T-cell (primary cell): ENCODE results near the gene VWA3A. TPM values are rescaled to one million over a fixed set of nuclear protein-coding genes. Genes with fewer than 3 reads are reported as not detected.
"Not testable (repeated sequence)": the region's sequence is repeated elsewhere in the genome, so short reads cannot be mapped to it uniquely, and the experiment has no call there.

ENCODE experiments used
- ATAC-seq, 4 experiments: fragments of 200-7000 bp in 3 of 4; fragments of 150-1000 bp in 1 of 4; cut with Tn5 transposase; replicated peaks in 1 of 4; 1 replicate in 3 of 4; 2 replicates in 1 of 4; pipeline ENCODE4 v1.10.0; 2021; ENCODE audit warnings: moderate library complexity in 3 of 4, mild to moderate bottlenecking in 2 of 4, moderate number of reproducible peaks in 1 of 4
- CTCF ChIA-PET, 2 donors: fragments of 300-600 bp; sonication (Branson Sonifier 250); formaldehyde crosslinking; loops; one replicate each; lab custom pipeline; 2022; ENCODE audit warnings: antibody characterized with exemption in 2 of 2; lab: Charles Lee
- POLR2A ChIA-PET, 2 donors: fragments of 300-600 bp; sonication (Branson Sonifier 250); formaldehyde crosslinking; loops; one replicate each; lab custom pipeline; 2022; ENCODE audit warnings: antibody characterized with exemption in 2 of 2; lab: Charles Lee
- DNase-seq, 35 experiments: peaks; one replicate each; pipeline versions ENCODE4 v3.0.0 to v3.0.0-alpha.2; 2013 to 2023
- H3K27ac ChIP-seq: one replicate; pipeline ENCODE4 v1.5.1; 2013; ENCODE audit warnings: low read length
- H3K27me3 ChIP-seq, 2 experiments: replicated peaks in 1 of 2; 1 replicate in 1 of 2; 2 replicates in 1 of 2; pipeline versions ENCODE4 v1.6.1 to v1.7.0; 2013; ENCODE audit warnings: low read length in 1 of 2, mixed read lengths in 1 of 2; ENCODE audit not compliant: control insufficient read depth in 2 of 2, insufficient read depth in 2 of 2; ENCODE audit errors: extremely low read depth in 1 of 2
- H3K36me3 ChIP-seq, 2 donors: 1 replicate in 1 of 2; 2 replicates in 1 of 2; pipeline versions ENCODE4 v1.6.1 to v1.7.0; 2013; ENCODE audit warnings: low read length in 1 of 2; ENCODE audit not compliant: control insufficient read depth in 2 of 2, insufficient read depth in 1 of 2; ENCODE audit errors: extremely low read depth in 1 of 2
- H3K4me1 ChIP-seq, 2 experiments: 1 replicate in 1 of 2; 2 replicates in 1 of 2; pipeline versions ENCODE4 v1.6.1 to v1.7.0; 2013; ENCODE audit warnings: low read length in 2 of 2, mixed read lengths in 1 of 2; ENCODE audit not compliant: insufficient read depth in 2 of 2, control insufficient read depth in 1 of 2; ENCODE audit errors: extremely low read depth in 1 of 2
- H3K4me3 ChIP-seq, 2 donors: 1 replicate in 1 of 2; 2 replicates in 1 of 2; pipeline versions ENCODE4 v1.5.1 to v1.7.0; 2013; ENCODE audit warnings: mild to moderate bottlenecking in 2 of 2, low read length in 1 of 2, moderate library complexity in 1 of 2; ENCODE audit not compliant: control insufficient read depth in 1 of 2; ENCODE audit errors: extremely low read depth in 1 of 2
- H3K9me3 ChIP-seq: 2 replicates; pipeline ENCODE4 v1.7.0; 2013
- H3K27ac Mint-ChIP-seq, 2 donors: one replicate each; pipeline ENCODE4 v1.8.0; 2020 to 2021; ENCODE audit warnings: mild to moderate bottlenecking in 2 of 2, mixed read lengths in 2 of 2
- H3K27me3 Mint-ChIP-seq, 2 donors: one replicate each; pipeline ENCODE4 v1.8.0; 2021 to 2022; ENCODE audit warnings: mixed read lengths in 2 of 2
- H3K36me3 Mint-ChIP-seq: one replicate; pipeline ENCODE4 v1.8.0; 2021; ENCODE audit warnings: mixed read lengths
- H3K4me1 Mint-ChIP-seq, 3 donors: one replicate each; pipeline ENCODE4 v1.8.0; 2020 to 2022; ENCODE audit warnings: mixed read lengths in 3 of 3, mild to moderate bottlenecking in 1 of 3
- H3K4me3 Mint-ChIP-seq, 3 donors: one replicate each; pipeline ENCODE4 v1.8.0; 2020 to 2022; ENCODE audit warnings: mild to moderate bottlenecking in 3 of 3, mixed read lengths in 3 of 3, moderate library complexity in 3 of 3
- H3K9me3 Mint-ChIP-seq, 3 donors: one replicate each; pipeline ENCODE4 v1.8.0; 2020 to 2022; ENCODE audit warnings: mixed read lengths in 3 of 3
- WGBS: methylation state at CpG from one replicate; pipeline ENCODE4 v1.1.5; 2013; ENCODE audit warnings: missing lambda C conversion rate; ENCODE audit not compliant: insufficient coverage; 5-methylcytosine and 5-hydroxymethylcytosine counted together
- total RNA-seq, 35 experiments: library from RNA in 6 of 35; stranded (reverse) in 6 of 35; fragments of 120-200 nt in 1 of 35; gene quantifications; one replicate each; pipeline versions ENCODE4 v1.2.1 to v1.2.4 and lab custom pipeline; 2013 to 2026

Gene VWA3A
- total RNA-seq, 5 donors from 2014 or later (not counting 1 experiment from before 2014, with no cell fraction given) = 0.10 to 0.50 (median 0.32) TPM

DNA sequence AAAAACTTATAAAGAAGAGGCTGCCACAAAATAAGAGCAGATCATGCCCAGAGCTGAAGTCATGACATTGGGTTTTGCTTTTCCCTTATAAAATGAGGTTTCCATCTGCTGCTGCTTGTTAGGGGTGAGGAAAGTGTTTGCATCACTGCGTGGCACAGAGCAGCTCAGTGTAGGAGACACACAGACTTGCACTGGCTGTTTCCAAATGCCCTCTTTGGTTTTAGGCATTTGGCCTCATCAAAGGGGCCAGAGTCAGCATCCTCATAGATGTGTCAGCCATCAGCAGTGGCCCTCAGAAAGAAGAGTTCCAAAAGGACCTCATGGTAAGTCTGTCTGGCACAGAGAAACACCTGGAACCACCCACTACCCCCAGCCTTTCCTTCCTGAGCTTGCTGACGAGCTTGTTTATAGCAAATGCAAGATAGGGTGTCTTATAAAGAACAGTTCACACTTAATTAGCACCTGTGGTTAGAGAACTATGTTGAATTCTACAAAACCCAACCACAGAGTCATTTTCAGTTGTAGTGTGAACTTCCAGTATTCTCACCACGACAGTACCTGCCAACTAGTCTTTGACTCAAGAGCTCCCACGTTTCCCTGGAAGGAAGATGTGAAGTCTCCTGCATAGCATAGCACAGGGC, 17.0 kb downstream of the VWA3A start:
- Mint-ChIP-seq H3K36me3 (no peaks in the 10 kb centered on the region), H3K9me3 (no peaks in the 10 kb centered on the region), H3K4me3 (no peak overlapping the region), H3K27ac (no peak overlapping the region), H3K4me1 (peaks cover 0 to 4% (median 3%) of the 10 kb centered on the region in 3 donors), H3K27me3 (peaks cover 0 to 3% of the 10 kb centered on the region in 2 donors)
- peaks cover 0 to 4% of the 10 kb centered on the region in 2 experiments for H3K4me1 ChIP-seq
- DNase-seq = peak in 1 of 35 experiments; percentile 19
- H3K4me3 ChIP-seq = no peak overlapping the region
- ChIA-PET POLR2A (interaction anchor here in 1 of 2 donors (0.5 kb wide), 1 partner anchor 252 kb away, joined by 3 read pairs; no protein-coding TSS in a partner anchor), CTCF (interaction anchor here in 1 of 2 donors (1.3 kb wide), 1 partner anchor 37 kb away, joined by 3 read pairs; no protein-coding TSS in a partner anchor)
- 33% methylated on average over 1 of the region's 4 CpGs for WGBS
- H3K9me3 ChIP-seq = no peaks in the 10 kb centered on the region
- H3K27me3 ChIP-seq = no peaks in the 10 kb centered on the region
- ATAC-seq = peak in 1 of 4 experiments; percentile 38
- H3K27ac ChIP-seq = no peak overlapping the region
- H3K36me3 ChIP-seq = no peaks in the 10 kb centered on the region

DNA sequence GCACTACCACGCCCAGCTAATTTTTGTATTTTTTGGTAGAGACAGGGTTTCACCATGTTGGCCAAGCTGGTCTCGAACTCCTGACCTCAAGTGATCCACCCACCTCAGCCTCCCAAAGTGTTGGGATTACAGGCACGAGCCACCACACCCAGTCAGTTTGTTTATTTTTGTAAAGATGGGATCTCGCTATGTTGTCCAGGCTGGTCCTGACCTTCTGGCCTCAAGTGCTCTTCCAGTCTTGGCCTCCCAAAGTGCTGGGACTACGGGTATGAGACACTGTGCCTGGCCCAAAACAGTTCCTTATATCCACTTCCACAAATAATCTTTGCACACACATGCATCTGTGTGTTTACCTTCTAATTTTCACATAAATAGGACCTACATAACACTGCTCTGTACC, 19.3 kb downstream of the VWA3A start:
- H3K36me3 Mint-ChIP-seq, H3K27ac ChIP-seq, H3K9me3 ChIP-seq, ATAC-seq, H3K27me3 ChIP-seq, H3K4me3 Mint-ChIP-seq, H3K27ac Mint-ChIP-seq, H3K4me1 Mint-ChIP-seq, H3K27me3 Mint-ChIP-seq, POLR2A ChIA-PET, CTCF ChIA-PET, H3K9me3 Mint-ChIP-seq, H3K4me3 ChIP-seq, H3K4me1 ChIP-seq, H3K36me3 ChIP-seq, DNase-seq: not testable (repeated sequence)
- WGBS = 83% methylated on average over 1 of the region's 5 CpGs

DNA sequence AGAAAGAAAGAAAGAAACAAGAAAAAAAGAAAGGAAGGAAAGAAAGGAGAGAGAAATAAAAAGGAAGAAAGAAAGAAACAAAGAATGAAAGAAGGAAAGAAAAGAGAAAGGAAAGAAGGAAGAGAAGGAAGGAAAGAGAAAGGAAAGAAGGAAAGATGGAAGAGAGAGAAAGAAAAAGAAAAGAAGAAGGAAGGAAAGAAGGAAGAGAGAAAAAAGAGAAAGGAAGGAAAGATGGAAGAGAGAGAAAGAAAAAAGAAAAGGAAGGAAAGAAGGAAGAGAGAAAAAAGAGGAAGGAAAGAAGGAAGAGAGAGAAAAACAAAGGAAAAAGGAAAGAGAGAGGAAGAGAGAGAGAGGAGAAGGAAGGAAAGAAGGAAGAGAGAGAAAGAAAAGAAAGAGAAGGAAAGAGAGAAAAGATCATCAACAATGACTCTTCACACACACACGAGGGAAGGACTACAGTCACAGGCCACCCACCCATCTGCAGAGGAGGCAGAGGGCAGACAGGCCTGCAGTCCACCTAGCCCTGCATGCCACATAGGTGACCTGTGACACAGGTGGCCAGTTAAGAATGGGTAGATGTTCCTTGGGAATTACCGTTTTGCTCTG, 23.9 kb downstream of the VWA3A start:
- H3K9me3 ChIP-seq = no peaks in the 10 kb centered on the region
- no peaks in the 10 kb centered on the region for H3K36me3 Mint-ChIP-seq
- H3K4me1 ChIP-seq = no peaks in the 10 kb centered on the region
- H3K27ac Mint-ChIP-seq = no peak overlapping the region
- H3K27me3 Mint-ChIP-seq = no peaks in the 10 kb centered on the region
- ATAC-seq = no peak
- no peaks in the 10 kb centered on the region for H3K27me3 ChIP-seq
- DNase-seq = no peak
- WGBS = 100% methylated on average over 1 of the region's 2 CpGs
- H3K4me3 Mint-ChIP-seq = no peak overlapping the region
- ChIA-PET POLR2A (no interaction called here), CTCF (no interaction called here)
- no peak overlapping the region for H3K4me3 ChIP-seq
- H3K4me1 Mint-ChIP-seq = no peaks in the 10 kb centered on the region
- no peaks in the 10 kb centered on the region for H3K36me3 ChIP-seq
- no peak overlapping the region for H3K27ac ChIP-seq
- no peaks in the 10 kb centered on the region for H3K9me3 Mint-ChIP-seq

DNA sequence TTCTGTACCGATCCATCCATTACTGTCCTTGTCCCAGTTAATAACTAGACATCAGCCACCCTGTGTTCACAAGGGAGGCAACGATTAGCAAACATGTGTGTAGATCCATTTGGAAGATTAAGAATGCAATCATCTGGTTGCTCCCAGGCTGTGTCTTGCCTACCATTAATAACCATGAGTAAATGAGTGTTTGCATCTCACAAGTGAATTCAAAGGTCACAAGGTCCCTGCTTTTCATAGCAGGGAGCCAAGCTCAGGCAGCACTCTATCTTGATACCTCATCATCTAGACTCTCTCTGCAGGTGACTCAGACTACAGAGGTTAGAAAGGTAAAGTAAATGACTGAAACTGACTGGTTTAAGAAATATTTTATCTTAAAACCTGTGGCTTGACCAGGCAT, 25.3 kb downstream of the VWA3A start:
- no peaks in the 10 kb centered on the region for H3K9me3 ChIP-seq
- H3K4me1 ChIP-seq = no peaks in the 10 kb centered on the region
- POLR2A ChIA-PET = no interaction called here
- H3K27ac ChIP-seq = no peak overlapping the region
- H3K36me3 ChIP-seq = no peaks in the 10 kb centered on the region
- Mint-ChIP-seq H3K4me3 (no peak overlapping the region), H3K27me3 (peaks cover 0 to 4% of the 10 kb centered on the region in 2 donors), H3K27ac (no peak overlapping the region), H3K36me3 (no peaks in the 10 kb centered on the region), H3K4me1 (no peaks in the 10 kb centered on the region), H3K9me3 (no peaks in the 10 kb centered on the region)
- no CpG with 5 or more reads among the region's 2 CpGs for WGBS
- H3K4me3 ChIP-seq = no peak overlapping the region
- H3K27me3 ChIP-seq = no peaks in the 10 kb centered on the region
- ATAC-seq (no peak), DNase-seq (no peak)
- CTCF ChIA-PET = no interaction called here

DNA sequence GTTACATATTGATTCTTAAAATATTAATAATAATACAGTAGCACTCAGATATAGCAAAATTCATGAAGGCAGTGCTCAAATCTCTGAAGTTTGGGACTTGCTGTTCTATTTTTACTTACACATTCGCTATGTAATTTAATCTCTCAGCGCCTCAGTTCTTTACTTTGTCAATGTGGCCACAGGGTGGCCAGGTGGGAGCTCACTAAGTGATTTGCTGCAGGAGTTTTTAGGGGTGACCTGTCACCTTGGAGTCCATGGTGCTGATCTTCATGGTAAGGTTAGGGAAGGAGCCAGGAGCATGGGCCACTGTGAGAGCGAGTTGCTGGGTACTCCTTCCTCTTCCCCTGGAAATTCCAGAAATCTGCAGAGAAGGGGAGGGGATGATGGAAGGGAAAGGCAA, 28.1 kb downstream of the VWA3A start:
- H3K27me3 ChIP-seq = no peaks in the 10 kb centered on the region
- ATAC-seq (no peak), DNase-seq (no peak)
- Mint-ChIP-seq H3K27me3 (peaks cover 0 to 4% of the 10 kb centered on the region in 2 donors), H3K9me3 (no peaks in the 10 kb centered on the region), H3K4me3 (no peak overlapping the region), H3K27ac (no peak overlapping the region), H3K4me1 (no peaks in the 10 kb centered on the region), H3K36me3 (no peaks in the 10 kb centered on the region)
- no peak overlapping the region for H3K4me3 ChIP-seq
- WGBS = 100% methylated on average over 1 of the region's 3 CpGs
- no peaks in the 10 kb centered on the region for H3K9me3 ChIP-seq
- CTCF ChIA-PET = interaction anchor here (0.6 to 1.3 kb wide), 4 partner anchors 21 to 177 kb away, joined by 3 read pairs; partner anchors contain the start of gene POLR3E (in 1 of the 2)
- no peaks in the 10 kb centered on the region for H3K4me1 ChIP-seq
- POLR2A ChIA-PET = no interaction called here
- no peaks in the 10 kb centered on the region for H3K36me3 ChIP-seq
- no peak overlapping the region for H3K27ac ChIP-seq

DNA sequence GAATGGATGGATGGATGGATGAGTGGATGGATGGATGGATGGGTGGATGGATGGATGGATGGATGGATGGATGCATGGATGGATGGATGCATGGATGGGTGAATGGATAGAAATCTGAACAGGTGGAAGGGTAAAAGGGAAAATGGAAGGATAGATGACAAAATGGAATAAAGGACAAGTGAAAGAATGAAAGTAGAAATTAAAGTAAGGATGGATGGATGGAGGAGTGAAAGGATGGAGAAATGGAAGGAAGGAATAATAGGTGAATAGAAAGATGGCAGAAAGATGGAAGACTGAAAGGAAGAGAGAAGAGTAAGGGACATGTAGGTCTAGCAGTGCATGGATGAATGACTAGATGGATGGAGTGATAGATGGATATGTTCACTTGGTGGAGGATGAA, 29.9 kb downstream of the VWA3A start:
- H3K4me1 ChIP-seq = no peaks in the 10 kb centered on the region
- H3K27ac Mint-ChIP-seq = no peak overlapping the region
- no peaks in the 10 kb centered on the region for H3K27me3 ChIP-seq
- POLR2A ChIA-PET = no interaction called here
- no peak overlapping the region for H3K4me3 ChIP-seq
- H3K36me3 ChIP-seq = no peaks in the 10 kb centered on the region
- H3K27ac ChIP-seq = no peak overlapping the region
- H3K4me1 Mint-ChIP-seq = no peaks in the 10 kb centered on the region
- no peaks in the 10 kb centered on the region for H3K36me3 Mint-ChIP-seq
- H3K27me3 Mint-ChIP-seq = peaks cover 0 to 4% of the 10 kb centered on the region in 2 donors
- no peak overlapping the region for H3K4me3 Mint-ChIP-seq
- H3K9me3 Mint-ChIP-seq = no peaks in the 10 kb centered on the region
- no peaks in the 10 kb centered on the region for H3K9me3 ChIP-seq
- CTCF ChIA-PET = no interaction called here
- DNase-seq (no peak), ATAC-seq (no peak)
